Measurements from ENCODE around the gene TMX1.

DNA sequence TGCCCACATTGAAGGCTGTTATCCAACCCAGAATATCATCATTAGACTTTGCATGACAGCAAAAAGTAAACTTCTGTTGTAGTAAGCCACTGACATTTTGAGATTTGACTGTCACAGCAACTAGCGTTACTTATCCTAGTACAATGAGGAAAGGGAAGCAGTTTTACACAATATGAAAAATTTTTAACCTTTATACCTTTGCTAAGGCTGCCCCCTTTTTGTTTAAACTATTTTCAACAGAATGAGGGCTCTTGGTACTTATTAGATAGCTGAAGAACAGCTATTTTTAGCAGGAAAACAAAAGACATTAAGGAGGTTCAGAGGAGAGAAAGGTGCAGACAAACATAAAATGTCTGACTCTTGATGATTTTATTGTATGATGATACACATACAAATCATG, 23.4 kb upstream of the TMX1 start:
- TF ChIP-seq, protein P1, sequence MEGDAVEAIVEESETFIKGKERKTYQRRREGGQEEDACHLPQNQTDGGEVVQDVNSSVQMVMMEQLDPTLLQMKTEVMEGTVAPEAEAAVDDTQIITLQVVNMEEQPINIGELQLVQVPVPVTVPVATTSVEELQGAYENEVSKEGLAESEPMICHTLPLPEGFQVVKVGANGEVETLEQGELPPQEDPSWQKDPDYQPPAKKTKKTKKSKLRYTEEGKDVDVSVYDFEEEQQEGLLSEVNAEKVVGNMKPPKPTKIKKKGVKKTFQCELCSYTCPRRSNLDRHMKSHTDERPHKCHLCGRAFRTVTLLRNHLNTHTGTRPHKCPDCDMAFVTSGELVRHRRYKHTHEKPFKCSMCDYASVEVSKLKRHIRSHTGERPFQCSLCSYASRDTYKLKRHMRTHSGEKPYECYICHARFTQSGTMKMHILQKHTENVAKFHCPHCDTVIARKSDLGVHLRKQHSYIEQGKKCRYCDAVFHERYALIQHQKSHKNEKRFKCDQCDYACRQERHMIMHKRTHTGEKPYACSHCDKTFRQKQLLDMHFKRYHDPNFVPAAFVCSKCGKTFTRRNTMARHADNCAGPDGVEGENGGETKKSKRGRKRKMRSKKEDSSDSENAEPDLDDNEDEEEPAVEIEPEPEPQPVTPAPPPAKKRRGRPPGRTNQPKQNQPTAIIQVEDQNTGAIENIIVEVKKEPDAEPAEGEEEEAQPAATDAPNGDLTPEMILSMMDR (tag by site-specific recombination; IDR thresholded peaks at IDR 0.05) = no peak
- TF ChIP-seq ZBTB1 (tag by site-specific recombination; IDR thresholded peaks at IDR 0.05) = no peak
- no peak for TF ChIP-seq ZNF335 (tag by site-specific recombination; conservative IDR thresholded peaks at IDR 0.05)
- TF ChIP-seq ZBTB48 (tag by site-specific recombination; IDR thresholded peaks at IDR 0.05) = no peak

All from HEK293 (cell line).